GM12872 (cell line): ENCODE measurements around the gene CCDC38.

Experiments used
- TF ChIP-seq, protein P1 (sequence below): IDR thresholded peaks from 3 replicates; pipeline ENCODE4 v1.5.1; 2011; ENCODE audit warnings: low read depth, mild to moderate bottlenecking, low read length, moderate library complexity; ENCODE audit not compliant: insufficient read depth

Gene CCDC38

DNA sequence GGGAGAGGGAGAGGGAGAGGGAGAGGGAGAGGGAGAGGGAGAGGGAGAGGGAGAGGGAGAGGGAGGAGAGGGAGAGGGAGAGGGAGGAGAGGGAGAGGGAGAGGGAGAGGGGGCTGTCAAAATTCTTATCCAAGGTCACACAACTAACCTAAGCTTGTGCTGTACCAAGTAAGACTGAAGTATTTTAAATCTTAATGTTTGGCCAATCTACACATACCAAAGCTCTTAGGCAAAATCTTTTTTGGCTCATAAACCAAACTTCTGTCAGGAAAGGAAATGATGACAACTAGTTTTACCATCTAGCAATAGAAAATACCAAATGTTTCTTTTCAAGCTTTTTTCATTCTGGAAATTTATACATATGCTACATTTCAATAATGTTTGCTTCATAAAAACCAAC is 33.8 kb downstream of the CCDC38 start:
- TF ChIP-seq, protein P1, sequence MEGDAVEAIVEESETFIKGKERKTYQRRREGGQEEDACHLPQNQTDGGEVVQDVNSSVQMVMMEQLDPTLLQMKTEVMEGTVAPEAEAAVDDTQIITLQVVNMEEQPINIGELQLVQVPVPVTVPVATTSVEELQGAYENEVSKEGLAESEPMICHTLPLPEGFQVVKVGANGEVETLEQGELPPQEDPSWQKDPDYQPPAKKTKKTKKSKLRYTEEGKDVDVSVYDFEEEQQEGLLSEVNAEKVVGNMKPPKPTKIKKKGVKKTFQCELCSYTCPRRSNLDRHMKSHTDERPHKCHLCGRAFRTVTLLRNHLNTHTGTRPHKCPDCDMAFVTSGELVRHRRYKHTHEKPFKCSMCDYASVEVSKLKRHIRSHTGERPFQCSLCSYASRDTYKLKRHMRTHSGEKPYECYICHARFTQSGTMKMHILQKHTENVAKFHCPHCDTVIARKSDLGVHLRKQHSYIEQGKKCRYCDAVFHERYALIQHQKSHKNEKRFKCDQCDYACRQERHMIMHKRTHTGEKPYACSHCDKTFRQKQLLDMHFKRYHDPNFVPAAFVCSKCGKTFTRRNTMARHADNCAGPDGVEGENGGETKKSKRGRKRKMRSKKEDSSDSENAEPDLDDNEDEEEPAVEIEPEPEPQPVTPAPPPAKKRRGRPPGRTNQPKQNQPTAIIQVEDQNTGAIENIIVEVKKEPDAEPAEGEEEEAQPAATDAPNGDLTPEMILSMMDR, result no peak

DNA sequence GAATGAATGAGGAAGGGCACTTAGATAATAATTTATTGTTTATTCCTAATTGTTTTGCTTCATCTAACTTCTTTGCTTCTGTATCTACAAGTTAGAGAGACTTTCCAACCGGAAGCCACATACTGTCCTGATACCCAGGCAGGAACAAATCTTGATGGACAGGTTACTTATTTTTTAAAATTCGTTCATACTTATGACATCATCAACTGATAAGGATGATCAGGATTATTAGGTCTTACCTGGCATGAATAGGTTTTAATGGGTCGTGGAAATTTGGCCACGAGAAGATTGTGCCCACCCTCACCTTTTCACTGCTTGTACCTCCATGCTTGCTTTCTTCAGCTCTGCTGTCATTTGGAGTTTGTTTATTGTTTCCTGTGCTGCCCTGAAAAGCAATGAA is 44.3 kb downstream of the CCDC38 start:
- TF ChIP-seq, protein P1, result no peak

DNA sequence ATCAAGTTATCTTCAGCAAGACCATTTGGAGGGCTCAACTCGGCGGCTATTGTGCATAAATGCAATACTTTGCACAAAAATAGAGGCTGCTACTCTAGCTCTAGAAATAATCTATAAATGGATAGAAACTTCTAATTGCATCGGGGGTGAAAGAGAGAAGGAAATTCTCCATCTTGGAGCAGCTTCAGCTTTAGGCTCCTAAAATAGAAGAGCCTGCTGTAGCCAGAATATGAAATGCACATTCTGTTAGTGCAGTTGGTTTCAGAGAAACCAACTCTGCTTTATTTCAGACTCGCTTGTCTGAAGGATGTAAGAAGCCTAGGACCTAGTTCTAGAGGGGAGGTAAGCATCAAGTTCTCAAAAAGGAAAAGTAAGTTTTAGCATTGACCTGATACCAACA is 45.6 kb downstream of the CCDC38 start:
- TF ChIP-seq, protein P1, result no peak

DNA sequence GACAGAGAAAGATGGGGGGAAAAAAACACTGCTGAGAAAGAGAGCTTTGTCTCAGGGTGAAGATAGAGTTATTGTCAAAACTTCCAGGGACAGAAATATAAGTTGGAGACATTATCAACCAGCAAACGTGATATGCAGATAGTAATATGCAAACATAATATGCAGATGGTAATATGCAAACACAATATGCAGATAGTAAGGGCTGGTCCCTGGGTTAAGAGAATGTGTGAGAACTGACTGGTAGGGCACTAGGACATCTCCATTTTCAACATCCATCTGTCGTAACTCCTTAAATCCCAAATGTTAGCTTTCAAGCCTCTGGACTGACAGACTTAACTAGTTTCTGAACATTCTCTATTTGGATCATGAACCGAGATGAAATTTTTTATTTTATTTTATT is 51.5 kb downstream of the CCDC38 start:
- TF ChIP-seq, protein P1, result no peak

DNA sequence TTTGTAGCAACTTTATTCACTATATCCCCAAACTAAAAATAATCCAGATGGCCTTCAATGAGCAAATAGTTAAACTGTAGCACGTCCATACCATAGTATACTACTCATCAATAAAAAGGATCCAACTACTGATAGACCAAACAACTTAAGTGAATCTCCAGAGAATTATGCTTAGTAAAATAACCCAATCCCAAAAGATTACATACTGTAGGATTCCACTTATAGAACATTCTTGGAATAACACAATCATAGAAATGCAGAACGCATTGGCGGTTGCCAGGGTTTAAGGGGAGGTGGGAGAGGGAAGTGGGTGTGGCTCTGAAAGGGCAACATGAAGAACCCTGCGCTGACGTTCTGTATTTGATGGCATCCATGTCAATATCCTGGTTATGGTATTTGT is 55.1 kb downstream of the CCDC38 start:
- TF ChIP-seq, protein P1, result no peak

DNA sequence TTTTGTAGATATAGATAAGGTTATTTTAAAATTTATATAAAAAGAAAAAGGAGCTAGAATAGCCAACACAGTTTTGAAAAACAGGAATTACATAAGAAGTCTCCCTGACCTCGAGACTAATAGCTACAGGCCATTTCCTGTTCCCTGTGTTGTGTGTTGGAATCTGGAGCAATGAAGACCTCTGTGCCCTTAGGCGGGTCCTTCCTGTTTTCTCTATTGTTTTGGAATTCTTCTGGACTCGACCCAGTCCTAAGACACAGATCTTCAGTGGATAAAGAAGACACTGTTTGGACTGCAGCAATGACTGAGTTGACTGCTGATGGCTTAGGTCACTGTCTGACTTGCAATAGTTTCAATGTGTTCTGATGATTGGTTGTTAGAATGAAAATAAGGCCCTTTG is 57.4 kb downstream of the CCDC38 start:
- TF ChIP-seq, protein P1, result no peak

DNA sequence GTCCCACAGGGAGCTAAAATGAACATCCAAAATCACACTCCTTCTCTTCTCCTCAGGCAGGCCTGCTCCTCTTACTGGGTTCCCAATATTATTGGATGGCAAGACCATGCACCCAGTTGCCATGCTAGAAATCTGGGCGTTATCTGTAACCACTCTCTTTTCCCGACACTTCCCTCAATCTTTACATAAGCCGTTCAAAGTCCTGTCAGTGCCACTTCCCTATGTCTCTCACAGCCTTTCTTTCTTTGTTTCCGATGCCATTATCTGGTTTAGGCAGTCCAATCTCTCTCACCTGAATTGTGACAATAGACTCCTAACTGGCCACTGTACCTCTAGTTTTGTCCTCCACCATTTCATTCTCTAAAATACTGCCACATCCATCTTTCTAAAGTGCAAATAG is 59.5 kb downstream of the CCDC38 start:
- TF ChIP-seq, protein P1, result no peak

DNA sequence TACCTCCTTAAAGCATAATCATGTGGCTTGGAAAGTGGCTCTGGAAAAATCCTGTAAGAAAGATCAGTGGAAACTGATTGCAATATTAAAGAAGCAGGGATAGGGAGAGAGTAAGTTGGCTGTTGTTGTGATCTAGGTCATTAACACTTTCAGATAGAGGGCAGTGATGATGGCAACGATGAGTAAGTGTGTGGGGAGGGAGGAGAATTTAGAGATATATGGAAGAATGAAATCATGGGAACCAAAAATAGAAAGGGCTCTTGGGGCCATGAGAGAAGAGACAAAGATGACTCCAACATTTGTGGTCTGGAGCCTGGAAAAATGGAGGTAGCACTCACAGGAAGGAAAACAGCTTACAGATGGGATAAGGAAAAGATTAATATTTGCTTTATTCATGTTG is 60.3 kb downstream of the CCDC38 start:
- TF ChIP-seq, protein P1, result no peak
